ENCODE results near the gene RPL18.
A peak's percentile ranks its signal among the peaks of the same experiment; 100 is the strongest.
"Not testable (repeated sequence)": the region's sequence is repeated elsewhere in the genome, so short reads cannot be mapped to it uniquely, and the experiment has no call there.

Gene RPL18

GRCh38 chr19:48644355-48644754 is 25.4 kb upstream of the RPL18 start:
- DNase-seq (ENCODE audit: low read depth), result no peak

- DNase-seq (ENCODE audit: low read depth), result no peak
These were observed 23.9 kb upstream of the RPL18 start for GRCh38 chr19:48642862-48643261.

DNA sequence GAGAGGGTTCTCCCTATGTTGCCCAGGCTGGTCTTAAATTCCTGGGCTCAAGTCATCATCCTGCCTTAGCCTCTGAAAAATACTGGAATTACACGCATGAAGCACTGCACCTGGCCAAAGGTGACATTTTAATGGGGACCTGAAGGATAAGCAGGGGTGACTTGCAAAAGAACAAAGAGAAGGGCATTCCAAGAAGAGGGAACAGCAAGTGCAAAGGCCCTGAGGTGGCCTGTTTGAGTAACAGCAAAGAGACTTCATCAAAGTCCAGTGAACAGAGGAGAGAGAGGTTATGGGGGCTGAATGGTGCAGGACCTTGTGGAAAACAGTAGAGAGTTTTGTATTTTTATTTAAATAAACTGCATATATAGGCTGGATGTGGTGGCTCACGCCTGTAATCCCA is 22.9 kb upstream of the RPL18 start:
- DNase-seq (ENCODE audit: low read depth), result no peak

DNA sequence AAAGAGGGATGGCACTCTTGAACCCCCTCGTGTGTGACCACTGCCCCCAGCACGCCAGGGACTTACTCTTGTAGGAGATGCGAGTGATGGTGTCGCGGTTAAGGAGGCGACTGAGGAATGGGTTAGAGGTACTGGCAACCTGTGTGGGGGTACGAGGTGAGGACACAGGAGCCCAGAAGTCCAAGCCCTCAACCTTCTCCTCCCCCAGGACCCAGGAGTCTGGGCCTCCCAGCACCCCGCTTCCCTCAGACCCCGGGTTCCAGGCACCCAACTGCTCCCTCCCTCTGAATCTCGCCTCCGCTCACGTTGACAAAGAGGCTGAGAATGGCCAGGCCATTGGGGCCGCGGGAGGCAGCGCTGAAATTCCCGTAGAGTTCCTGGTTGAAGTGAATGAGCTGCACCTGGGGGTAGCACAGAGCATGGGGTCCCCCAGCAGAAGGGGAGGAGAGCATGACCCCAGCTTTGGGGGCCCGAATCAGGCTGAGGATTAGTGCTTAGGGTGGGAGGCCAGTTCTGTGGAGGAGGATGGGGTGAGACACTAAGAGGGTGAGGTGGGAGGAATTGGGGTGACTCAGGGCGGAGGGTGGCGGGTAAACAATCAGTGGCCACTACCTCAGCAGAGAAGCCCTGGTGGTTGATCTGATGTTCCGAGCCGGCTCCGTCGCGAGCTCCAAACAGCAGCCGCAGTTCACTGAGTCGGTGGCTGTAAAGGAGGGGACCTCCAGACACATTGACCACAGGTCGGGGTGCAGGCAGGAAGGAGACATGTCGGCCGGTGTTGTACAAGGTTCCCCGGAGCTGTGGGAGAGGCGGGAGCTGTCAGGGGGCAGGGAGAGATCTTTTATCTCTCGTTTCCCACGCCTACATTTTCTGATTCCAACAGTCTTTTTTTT is 20.8 kb upstream of the RPL18 start:
- DNase-seq (ENCODE audit: low read depth), result peak; percentile 42

- no peak for DNase-seq (ENCODE audit: low read depth)
These were observed 19.9 kb upstream of the RPL18 start for GRCh38 chr19:48638831-48639381.

DNA sequence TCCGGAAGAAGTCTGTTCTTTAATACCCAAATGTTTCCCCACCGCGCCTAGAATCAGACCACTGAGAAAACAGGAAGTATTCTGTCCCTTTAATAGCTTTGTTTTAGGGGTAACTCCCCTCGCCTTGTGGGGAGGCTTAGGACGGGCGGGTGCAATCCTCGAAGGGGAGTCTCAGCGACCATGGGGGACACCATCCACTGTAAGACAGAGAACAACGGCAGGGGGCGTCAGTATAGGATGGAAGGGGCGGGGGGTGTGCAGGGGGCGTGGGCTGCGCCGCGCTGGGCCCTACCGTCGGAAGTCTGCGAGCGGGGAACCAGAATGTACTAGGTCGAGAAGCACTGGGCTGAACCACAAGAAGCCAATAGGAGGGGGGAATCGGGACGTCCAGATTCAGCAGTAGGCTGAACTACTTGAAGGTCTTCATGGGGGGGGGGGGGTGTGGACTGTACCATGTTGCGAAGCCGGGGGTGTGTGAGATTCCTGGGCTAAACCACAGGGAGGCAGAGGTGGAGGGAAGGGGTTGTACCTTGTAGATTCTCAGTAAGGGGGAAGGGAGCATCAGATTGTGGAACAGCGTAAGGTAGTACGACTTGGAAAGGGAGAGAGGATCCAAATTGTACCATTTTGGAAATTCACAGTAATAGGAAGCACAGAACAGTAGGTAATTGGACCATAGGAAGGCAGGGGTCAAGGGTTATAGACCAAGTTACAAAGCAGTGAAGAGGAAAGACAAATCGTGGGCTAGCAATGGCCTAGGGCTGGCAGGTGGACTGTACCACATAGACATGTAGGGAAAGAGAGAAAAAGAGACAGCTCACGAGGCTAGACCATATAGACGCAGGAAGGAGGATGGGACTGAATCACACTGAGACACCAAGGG is 19.2 kb upstream of the RPL18 start:
- peak; percentile 98 for DNase-seq (ENCODE audit: low read depth)

DNA sequence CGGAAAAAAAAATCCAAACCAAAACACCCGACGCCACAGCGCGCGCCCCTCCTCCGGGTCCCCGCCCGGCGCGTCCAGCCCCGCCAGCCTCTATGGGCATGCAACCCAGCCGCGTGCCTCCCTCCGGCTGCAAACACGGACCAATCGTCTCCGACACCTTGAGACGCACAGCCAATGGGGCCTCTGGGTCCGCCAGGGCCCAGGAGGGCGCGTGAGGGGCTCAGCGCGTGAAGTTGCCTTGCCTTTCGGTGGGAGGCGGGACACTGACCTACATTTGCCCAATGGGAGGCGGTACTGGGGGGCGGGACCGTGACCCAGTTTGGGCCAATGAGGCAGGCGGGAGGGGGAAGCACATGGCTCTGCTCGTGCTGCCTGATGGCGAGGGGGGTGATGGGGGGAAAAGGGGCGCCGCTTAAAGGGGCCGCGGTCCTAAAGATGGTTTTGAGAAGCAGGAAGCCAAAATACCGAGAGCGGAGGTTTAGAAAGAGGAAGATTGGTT is 18.5 kb upstream of the RPL18 start:
- peak; percentile 99 for DNase-seq (ENCODE audit: low read depth)

DNA sequence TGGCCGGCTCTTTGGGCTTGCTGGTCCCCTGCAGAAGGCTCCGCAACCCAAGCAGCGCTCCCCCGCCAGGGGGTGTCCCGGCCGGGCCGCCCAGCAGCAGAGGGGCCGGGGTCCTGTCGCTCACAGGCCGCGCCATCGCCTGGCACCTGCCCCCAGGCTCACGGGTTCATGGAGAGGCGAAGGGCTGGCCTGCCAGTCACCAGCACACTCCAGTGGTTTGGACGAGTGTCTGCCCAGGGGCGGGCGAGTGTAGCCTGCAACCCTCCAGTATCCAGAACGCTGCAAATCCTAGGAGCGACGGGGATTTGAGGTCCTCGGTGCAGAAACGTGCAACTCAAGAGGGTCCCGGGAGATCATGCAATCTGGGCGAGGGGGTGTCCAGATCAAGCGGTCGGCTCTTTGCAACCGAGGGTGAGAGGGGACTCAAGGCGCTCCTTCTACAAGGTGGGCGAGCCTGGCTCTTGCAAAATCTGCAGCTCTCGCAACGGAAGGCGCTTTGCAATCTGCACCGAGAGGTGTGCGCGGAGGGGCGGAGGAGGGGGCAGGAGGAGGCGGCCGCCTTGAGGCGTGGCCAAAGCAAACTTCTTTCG is 18.0 kb upstream of the RPL18 start, which contains the start of gene DBP:
TSS of gene DBP (minus strand) at position 521 of the 590 bp plus-strand sequence. CDS start at position 136, 385 bp downstream.
- no peak for DNase-seq (ENCODE audit: low read depth)

DNA sequence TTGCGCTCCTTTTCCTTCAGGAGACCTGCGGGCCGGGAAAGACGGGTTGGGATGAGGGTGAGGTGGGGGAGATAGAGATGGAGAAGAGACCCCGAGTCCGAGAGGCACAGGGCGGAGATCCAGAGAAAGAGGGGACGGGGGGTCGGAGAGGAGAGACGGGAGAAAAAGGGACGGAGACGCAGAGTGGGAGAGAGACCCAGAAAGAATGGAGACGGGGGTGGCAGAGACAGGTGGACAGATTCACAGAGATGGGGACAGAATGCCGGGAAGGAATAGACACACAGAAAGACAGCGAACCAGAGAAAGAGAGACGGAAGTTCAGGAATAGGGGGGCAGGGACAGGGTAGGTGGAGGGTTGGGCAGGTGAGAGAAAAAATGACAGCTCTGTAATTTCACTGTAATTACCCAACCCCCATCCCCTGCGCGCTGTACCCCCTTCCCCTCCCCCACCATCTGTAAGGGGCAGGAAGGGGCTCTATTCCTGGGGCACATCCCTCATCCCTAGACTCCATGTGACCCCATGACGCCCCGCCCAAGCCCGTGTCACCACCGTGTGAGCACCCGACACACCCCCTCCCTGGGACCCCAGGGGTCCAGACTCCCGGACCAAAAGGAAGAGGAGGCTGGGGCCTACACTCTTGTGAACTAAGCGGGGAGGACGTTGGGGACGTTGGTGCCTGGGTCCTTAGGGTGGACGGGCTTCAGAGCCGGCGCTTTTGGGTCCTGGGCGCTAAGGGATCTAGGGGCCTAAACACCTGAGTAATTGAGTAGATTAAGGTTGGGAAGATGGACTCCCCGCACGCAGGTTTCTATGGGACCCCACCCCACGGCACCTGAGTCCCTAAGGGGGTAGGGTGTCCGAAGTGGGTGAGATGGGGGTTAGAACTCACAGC is 17.2 kb upstream of the RPL18 start:
- no peak for DNase-seq (ENCODE audit: low read depth)

GRCh38 chr19:48635263-48635965 is 16.4 kb upstream of the RPL18 start:
- DNase-seq (ENCODE audit: low read depth), result no peak

DNA sequence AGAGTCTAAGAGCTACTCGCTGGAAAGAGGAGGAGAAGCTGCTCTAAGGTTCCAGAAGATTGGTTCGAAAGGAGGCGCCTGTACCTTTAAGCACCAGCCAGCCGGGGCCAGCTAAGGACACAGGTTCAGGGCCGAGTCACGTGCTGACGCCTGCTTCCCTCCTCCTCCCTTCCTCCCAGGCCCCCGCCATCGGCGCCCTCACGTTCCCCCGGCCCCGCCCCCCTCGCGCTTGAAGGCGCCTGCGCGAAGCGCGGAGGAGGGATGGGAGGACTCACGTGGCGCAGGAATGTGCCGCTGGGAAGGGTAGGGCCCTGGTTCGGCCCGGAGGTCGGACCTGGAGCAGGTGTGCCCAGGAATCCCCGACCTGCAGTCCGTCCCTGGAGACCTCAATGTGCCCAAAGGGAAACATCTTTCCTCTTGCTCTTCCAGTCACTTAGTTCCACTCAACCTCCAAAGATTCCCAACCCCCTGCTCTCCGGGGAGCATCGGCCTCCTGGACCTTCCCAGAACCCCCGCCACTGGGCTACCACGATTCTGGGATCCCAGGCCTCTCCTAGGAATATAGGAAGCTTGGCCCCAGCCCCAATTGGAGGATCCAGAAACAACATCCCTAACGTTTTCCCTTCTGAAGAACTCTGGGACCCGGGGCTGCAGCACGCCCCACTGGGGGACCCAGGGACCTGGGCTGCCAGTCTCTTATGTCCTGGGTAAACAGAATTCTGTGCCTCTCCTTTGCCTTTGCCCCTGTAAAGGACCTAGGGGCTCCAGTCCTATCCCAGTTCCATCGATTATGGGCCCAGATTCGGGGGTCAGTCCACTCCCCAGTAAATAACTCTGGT is 15.7 kb upstream of the RPL18 start:
- DNase-seq (ENCODE audit: low read depth), result peak; percentile 96

GRCh38 chr19:48634036-48634342 is 15.0 kb upstream of the RPL18 start:
- DNase-seq (ENCODE audit: low read depth), result no peak

- DNase-seq (ENCODE audit: low read depth), result no peak
These were observed 14.4 kb upstream of the RPL18 start for GRCh38 chr19:48633148-48634035.

GRCh38 chr19:48632692-48633147 is 13.7 kb upstream of the RPL18 start:
- no peak for DNase-seq (ENCODE audit: low read depth)

- not testable (repeated sequence) for DNase-seq (ENCODE audit: low read depth)
These were observed 13.3 kb upstream of the RPL18 start for GRCh38 chr19:48632286-48632685.

- no peak for DNase-seq (ENCODE audit: low read depth)
These were observed 12.2 kb upstream of the RPL18 start for GRCh38 chr19:48631225-48631624.

DNA sequence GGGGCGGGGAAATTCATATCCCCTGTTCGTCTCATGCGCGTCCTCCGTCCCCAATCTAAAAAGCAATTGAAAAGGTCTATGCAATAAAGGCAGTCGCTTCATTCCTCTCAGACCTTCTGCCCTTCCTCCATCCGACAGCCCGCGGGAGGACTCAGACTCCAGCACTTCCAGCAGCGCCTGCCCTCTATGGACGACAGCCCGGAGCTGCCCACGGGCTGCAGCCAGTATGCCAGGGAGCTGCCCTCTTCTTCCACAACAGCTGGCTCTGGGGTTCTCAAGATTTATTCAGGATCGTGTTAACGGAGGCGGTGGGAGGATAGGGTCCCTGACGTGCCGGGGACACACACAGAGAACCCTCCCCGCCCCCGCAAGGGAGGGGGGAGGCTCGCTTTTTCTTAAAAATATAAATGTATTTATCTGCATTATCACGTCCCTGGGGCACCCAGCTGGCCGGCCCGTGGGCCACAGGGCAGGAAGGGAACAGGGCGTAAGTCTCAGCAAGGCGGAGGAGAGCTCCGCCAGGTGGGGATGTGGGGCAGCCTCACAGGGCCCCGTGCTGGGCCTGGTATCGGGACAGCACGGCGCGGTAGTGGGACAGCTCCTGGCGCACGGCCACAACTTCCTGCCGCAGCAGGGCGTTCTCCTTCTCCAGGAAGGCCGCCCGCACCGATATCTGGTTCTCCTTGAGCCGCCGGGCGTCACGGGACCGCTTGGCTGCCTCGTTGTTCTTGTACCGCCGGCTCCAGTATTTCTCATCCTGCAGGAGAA is 11.5 kb upstream of the RPL18 start:
- DNase-seq (ENCODE audit: low read depth), result peak; percentile 60
